ENCODE data around the gene SPACA9. TPM values are rescaled to one million over a fixed set of nuclear protein-coding genes. Genes with fewer than 3 reads are reported as not detected.
A peak's percentile ranks its signal among the peaks of the same experiment; 100 is the strongest.

Gene SPACA9
- total RNA-seq (2014; rRNA removed; shearing (Covaris generic)): 0.78 and 1.5 TPM in 2 replicates
- 0.85 and 1.1 TPM in 2 replicates for polyA plus RNA-seq (2016; fragmentation: Nextera tagmentation; extraction: Ambion mirVana)
- long read RNA-seq, partial matches to known transcripts: 0 of 1 reads
- long read RNA-seq, other reads (novel, unspliced or antisense): 0 of 1 reads

DNA sequence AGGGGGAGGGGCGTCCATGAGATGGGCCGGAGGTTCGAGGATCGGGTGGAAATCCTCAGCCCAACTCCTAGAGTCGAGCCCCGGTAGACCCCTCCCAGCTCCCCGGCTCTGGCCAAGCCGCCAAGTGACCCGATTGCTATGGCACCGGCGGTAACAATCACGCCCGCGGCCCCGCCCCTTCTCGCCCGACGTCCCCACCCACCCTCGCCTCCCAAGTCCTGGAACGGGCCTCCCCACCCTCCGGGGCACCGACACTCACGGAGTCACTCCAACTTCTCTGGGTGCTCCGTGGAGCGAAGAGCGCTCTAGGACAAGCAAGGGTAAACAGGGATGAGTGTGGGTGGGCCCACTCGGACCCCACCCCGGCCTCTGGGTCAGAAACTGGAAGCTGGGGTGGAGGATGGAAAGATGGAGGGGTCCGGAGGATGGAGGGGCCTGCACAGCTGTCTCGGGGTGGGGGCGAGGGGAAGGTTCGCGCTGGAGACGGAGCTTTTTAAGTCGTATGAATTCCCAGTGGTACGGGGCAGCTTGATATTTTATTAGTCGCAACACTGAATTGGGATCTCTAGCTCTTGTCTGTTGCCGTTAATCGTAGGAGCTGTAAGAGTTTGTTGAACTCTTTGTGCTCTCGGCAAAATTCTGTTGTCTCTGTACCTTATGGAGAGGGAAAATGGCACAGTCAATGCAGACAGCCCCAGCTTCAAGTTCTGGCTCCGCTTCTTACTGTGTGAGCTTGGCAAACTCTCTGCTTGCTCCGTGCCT lies at the start of gene SPACA9:
TSS of gene SPACA9 (plus strand) at position 204 of the 762 bp plus-strand sequence. CDS start 5,050 bp downstream, outside the sequence.
- no peaks in the 10 kb centered on the region; the same call in 2 of the 3 replicates for H3K36me3 Mint-ChIP-seq (ENCODE audit: low read depth)
- no peaks in the 10 kb centered on the region for H3K4me1 Mint-ChIP-seq
- Histone ChIP-seq H3K9me2 (ENCODE audit: insufficient read depth) (no peaks in the 10 kb centered on the region), H3K4me2 (peak within 1 kb of the TSS; percentile 96), H3K36me3 (ENCODE audit: insufficient read depth) (no peaks in the 10 kb centered on the region), H3F3A (replicated peaks; ENCODE audit: low read depth) (no peaks in the 10 kb centered on the region), H3K4me1 (ENCODE audit: insufficient read depth) (no peaks in the 10 kb centered on the region), H3K27ac (ENCODE audit: low read depth) (no peak within 1 kb of the TSS), H3K79me2 (replicated peaks; ENCODE audit: insufficient read depth) (no peaks in the 10 kb centered on the region), H2AFZ (peak within 1 kb of the TSS; percentile 100), H3K27me3 (ENCODE audit: insufficient read depth) (peaks cover 34% of the 10 kb centered on the region), H4K20me1 (replicated peaks; ENCODE audit: insufficient read depth) (no peaks in the 10 kb centered on the region), H3K4me3 (peak within 1 kb of the TSS; percentile 99)
- H3K27ac Mint-ChIP-seq: no peak within 1 kb of the TSS
- H3K9me3 Mint-ChIP-seq: no peaks in the 10 kb centered on the region
- ATAC-seq (peak; percentile 80), DNase-seq (ENCODE audit: low spot score) (peak; percentile 77)
- H3K4me3 Mint-ChIP-seq: peak within 1 kb of the TSS; percentile 81
- TF ChIP-seq JUNB (IDR thresholded peaks at IDR 0.05; ENCODE audit: unreplicated experiment) (no peak), CREB1 (CRISPR knock-in tag; IDR thresholded peaks at IDR 0.05; ENCODE audit: low read depth) (no peak), NANOG (IDR thresholded peaks at IDR 0.05; ENCODE audit: borderline replicate concordance) (no peak), EZH2phosphoT487 (IDR thresholded peaks at IDR 0.05; ENCODE audit: unreplicated experiment) (no peak), ZNF331 (CRISPR knock-in tag; IDR thresholded peaks at IDR 0.05; ENCODE audit: low read depth) (no peak), STAT1 (IDR thresholded peaks at IDR 0.05; ENCODE audit: unreplicated experiment) (no peak), EZH2 (IDR thresholded peaks at IDR 0.05; ENCODE audit: low read depth, unreplicated experiment) (no peak), POLR2AphosphoS5 (IDR thresholded peaks at IDR 0.05; ENCODE audit: low read depth) (no peak), ZNF114 (CRISPR knock-in tag; IDR thresholded peaks at IDR 0.05) (no peak)
- TF ChIP-seq, protein P1, sequence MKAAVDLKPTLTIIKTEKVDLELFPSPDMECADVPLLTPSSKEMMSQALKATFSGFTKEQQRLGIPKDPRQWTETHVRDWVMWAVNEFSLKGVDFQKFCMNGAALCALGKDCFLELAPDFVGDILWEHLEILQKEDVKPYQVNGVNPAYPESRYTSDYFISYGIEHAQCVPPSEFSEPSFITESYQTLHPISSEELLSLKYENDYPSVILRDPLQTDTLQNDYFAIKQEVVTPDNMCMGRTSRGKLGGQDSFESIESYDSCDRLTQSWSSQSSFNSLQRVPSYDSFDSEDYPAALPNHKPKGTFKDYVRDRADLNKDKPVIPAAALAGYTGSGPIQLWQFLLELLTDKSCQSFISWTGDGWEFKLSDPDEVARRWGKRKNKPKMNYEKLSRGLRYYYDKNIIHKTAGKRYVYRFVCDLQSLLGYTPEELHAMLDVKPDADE (IDR thresholded peaks at IDR 0.05): no peak; the same call in 1 of the 2 replicates
- TF ChIP-seq, protein P2, sequence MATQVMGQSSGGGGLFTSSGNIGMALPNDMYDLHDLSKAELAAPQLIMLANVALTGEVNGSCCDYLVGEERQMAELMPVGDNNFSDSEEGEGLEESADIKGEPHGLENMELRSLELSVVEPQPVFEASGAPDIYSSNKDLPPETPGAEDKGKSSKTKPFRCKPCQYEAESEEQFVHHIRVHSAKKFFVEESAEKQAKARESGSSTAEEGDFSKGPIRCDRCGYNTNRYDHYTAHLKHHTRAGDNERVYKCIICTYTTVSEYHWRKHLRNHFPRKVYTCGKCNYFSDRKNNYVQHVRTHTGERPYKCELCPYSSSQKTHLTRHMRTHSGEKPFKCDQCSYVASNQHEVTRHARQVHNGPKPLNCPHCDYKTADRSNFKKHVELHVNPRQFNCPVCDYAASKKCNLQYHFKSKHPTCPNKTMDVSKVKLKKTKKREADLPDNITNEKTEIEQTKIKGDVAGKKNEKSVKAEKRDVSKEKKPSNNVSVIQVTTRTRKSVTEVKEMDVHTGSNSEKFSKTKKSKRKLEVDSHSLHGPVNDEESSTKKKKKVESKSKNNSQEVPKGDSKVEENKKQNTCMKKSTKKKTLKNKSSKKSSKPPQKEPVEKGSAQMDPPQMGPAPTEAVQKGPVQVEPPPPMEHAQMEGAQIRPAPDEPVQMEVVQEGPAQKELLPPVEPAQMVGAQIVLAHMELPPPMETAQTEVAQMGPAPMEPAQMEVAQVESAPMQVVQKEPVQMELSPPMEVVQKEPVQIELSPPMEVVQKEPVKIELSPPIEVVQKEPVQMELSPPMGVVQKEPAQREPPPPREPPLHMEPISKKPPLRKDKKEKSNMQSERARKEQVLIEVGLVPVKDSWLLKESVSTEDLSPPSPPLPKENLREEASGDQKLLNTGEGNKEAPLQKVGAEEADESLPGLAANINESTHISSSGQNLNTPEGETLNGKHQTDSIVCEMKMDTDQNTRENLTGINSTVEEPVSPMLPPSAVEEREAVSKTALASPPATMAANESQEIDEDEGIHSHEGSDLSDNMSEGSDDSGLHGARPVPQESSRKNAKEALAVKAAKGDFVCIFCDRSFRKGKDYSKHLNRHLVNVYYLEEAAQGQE (IDR thresholded peaks at IDR 0.05; ENCODE audit: unreplicated experiment): no peak
- TF ChIP-seq, protein P3, sequence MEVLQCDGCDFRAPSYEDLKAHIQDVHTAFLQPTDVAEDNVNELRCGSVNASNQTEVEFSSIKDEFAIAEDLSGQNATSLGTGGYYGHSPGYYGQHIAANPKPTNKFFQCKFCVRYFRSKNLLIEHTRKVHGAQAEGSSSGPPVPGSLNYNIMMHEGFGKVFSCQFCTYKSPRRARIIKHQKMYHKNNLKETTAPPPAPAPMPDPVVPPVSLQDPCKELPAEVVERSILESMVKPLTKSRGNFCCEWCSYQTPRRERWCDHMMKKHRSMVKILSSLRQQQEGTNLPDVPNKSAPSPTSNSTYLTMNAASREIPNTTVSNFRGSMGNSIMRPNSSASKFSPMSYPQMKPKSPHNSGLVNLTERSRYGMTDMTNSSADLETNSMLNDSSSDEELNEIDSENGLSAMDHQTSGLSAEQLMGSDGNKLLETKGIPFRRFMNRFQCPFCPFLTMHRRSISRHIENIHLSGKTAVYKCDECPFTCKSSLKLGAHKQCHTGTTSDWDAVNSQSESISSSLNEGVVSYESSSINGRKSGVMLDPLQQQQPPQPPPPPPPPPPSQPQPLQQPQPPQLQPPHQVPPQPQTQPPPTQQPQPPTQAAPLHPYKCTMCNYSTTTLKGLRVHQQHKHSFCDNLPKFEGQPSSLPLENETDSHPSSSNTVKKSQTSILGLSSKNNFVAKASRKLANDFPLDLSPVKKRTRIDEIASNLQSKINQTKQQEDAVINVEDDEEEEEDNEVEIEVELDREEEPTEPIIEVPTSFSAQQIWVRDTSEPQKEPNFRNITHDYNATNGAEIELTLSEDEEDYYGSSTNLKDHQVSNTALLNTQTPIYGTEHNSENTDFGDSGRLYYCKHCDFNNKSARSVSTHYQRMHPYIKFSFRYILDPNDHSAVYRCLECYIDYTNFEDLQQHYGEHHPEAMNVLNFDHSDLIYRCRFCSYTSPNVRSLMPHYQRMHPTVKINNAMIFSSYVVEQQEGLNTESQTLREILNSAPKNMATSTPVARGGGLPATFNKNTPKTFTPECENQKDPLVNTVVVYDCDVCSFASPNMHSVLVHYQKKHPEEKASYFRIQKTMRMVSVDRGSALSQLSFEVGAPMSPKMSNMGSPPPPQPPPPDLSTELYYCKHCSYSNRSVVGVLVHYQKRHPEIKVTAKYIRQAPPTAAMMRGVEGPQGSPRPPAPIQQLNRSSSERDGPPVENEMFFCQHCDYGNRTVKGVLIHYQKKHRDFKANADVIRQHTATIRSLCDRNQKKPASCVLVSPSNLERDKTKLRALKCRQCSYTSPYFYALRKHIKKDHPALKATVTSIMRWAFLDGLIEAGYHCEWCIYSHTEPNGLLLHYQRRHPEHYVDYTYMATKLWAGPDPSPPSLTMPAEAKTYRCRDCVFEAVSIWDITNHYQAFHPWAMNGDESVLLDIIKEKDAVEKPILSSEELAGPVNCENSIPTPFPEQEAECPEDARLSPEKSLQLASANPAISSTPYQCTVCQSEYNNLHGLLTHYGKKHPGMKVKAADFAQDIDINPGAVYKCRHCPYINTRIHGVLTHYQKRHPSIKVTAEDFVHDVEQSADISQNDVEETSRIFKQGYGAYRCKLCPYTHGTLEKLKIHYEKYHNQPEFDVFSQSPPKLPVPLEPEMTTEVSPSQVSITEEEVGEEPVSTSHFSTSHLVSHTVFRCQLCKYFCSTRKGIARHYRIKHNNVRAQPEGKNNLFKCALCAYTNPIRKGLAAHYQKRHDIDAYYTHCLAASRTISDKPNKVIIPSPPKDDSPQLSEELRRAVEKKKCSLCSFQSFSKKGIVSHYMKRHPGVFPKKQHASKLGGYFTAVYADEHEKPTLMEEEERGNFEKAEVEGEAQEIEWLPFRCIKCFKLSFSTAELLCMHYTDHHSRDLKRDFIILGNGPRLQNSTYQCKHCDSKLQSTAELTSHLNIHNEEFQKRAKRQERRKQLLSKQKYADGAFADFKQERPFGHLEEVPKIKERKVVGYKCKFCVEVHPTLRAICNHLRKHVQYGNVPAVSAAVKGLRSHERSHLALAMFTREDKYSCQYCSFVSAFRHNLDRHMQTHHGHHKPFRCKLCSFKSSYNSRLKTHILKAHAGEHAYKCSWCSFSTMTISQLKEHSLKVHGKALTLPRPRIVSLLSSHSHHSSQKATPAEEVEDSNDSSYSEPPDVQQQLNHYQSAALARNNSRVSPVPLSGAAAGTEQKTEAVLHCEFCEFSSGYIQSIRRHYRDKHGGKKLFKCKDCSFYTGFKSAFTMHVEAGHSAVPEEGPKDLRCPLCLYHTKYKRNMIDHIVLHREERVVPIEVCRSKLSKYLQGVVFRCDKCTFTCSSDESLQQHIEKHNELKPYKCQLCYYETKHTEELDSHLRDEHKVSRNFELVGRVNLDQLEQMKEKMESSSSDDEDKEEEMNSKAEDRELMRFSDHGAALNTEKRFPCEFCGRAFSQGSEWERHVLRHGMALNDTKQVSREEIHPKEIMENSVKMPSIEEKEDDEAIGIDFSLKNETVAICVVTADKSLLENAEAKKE (CRISPR knock-in tag; IDR thresholded peaks at IDR 0.05): no peak
- TF ChIP-seq, protein P4, sequence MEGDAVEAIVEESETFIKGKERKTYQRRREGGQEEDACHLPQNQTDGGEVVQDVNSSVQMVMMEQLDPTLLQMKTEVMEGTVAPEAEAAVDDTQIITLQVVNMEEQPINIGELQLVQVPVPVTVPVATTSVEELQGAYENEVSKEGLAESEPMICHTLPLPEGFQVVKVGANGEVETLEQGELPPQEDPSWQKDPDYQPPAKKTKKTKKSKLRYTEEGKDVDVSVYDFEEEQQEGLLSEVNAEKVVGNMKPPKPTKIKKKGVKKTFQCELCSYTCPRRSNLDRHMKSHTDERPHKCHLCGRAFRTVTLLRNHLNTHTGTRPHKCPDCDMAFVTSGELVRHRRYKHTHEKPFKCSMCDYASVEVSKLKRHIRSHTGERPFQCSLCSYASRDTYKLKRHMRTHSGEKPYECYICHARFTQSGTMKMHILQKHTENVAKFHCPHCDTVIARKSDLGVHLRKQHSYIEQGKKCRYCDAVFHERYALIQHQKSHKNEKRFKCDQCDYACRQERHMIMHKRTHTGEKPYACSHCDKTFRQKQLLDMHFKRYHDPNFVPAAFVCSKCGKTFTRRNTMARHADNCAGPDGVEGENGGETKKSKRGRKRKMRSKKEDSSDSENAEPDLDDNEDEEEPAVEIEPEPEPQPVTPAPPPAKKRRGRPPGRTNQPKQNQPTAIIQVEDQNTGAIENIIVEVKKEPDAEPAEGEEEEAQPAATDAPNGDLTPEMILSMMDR (conservative IDR thresholded peaks at IDR 0.05; ENCODE audit: low read depth in 2 of 2): no peak
- peaks cover 17% of the 10 kb centered on the region for H3K27me3 Mint-ChIP-seq (ENCODE audit: insufficient read depth, low read depth, poor library complexity)

All from GM23338 (cell line).